H54 (cell line): ENCODE data around the gene BCAP29.

ENCODE experiments used
- DNase-seq: peaks from one replicate; pipeline ENCODE4 v3.0.0; 2011; ENCODE audit warnings: low spot score, mixed read lengths; ENCODE audit not compliant: insufficient read length
- FAIRE-seq: peaks from 3 replicates; lab custom pipeline; 2011; peaks lifted over from hg19 to GRCh38; lab: Jason Lieb, UNC
- POLR2A ChIP-seq: IDR thresholded peaks from 2 replicates; pipeline ENCODE4 v1.6.1; 2011; ENCODE audit warnings: low read depth, mild to moderate bottlenecking, low read length

The BCAP29 gene

GRCh38 chr7:107658467-107658866 lies 78.4 kb downstream of the BCAP29 start:
- DNase-seq, result no peak
- no peak for FAIRE-seq
- TF ChIP-seq POLR2A, result no peak

GRCh38 chr7:107659666-107660065 lies 79.6 kb downstream of the BCAP29 start:
- FAIRE-seq (peak; percentile 85), DNase-seq (peak; percentile 26)
- TF ChIP-seq POLR2A, result no peak

GRCh38 chr7:107660381-107661080 lies 80.5 kb downstream of the BCAP29 start, which contains the start of gene SLC26A4:
Gene SLC26A4, plus strand, starts transcription at chr7:107660828. Its CDS starts 814 bp downstream, at chr7:107661642.
- TF ChIP-seq POLR2A, result no peak
- DNase-seq (no peak), FAIRE-seq (no peak)

- DNase-seq (no peak), FAIRE-seq (no peak)
- TF ChIP-seq POLR2A, result no peak
Observed at GRCh38 chr7:107661081-107661864, 81.2 kb downstream of the BCAP29 start.

GRCh38 chr7:107661865-107662379 lies 81.9 kb downstream of the BCAP29 start:
- no peak for TF ChIP-seq POLR2A
- no peak for DNase-seq
- FAIRE-seq, result no peak

- DNase-seq (no peak), FAIRE-seq (no peak)
- no peak for TF ChIP-seq POLR2A
Observed at GRCh38 chr7:107663196-107663595, 83.2 kb downstream of the BCAP29 start.

GRCh38 chr7:107666790-107667189 lies 86.7 kb downstream of the BCAP29 start:
- FAIRE-seq (no peak), DNase-seq (no peak)
- no peak for TF ChIP-seq POLR2A

DNA sequence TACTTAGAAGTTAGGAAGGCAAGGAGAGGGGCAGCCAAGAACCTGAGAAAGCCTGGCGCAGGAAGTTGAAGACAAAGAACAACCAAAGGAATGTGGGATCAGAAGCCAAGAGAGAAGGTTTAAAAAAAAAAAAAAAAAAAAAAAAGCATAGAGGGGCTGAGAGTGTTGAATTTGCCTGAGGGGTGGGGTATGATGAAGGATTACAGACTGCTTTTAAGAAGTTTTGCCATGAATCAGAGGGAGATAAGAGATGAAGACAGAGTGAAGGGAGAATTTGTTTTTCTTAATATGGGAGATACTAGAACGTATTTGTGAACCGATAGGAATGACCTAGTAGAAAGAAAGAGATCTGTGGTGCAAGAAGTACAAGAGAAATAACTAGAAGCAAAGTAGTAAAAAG lies 87.3 kb downstream of the BCAP29 start:
- no peak for DNase-seq
- TF ChIP-seq POLR2A, result no peak
- no peak for FAIRE-seq

- DNase-seq (no peak), FAIRE-seq (no peak)
- no peak for TF ChIP-seq POLR2A
Observed at GRCh38 chr7:107668296-107668695, 88.2 kb downstream of the BCAP29 start.
